ENCODE results near the gene ANGEL2.

DNA sequence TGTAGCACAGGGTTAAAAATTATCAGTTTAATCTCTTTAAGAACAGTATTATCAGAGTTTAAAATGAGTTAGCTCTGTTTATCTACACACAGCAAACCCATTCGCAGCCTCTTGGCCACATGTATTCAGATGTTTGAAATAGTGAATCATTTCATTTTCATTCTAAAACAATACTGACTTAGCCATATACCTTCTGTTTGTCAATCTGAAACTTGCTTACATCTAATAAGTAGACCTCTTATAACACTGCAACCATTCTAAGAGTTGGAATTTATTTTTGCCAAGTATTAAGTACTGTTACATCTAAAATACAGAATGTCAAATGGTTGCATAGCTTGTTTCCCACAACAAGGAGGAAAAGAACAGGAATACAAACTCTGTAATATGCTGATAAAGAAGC lies 25.4 kb downstream of the ANGEL2 start:
- TF ChIP-seq, protein P1, sequence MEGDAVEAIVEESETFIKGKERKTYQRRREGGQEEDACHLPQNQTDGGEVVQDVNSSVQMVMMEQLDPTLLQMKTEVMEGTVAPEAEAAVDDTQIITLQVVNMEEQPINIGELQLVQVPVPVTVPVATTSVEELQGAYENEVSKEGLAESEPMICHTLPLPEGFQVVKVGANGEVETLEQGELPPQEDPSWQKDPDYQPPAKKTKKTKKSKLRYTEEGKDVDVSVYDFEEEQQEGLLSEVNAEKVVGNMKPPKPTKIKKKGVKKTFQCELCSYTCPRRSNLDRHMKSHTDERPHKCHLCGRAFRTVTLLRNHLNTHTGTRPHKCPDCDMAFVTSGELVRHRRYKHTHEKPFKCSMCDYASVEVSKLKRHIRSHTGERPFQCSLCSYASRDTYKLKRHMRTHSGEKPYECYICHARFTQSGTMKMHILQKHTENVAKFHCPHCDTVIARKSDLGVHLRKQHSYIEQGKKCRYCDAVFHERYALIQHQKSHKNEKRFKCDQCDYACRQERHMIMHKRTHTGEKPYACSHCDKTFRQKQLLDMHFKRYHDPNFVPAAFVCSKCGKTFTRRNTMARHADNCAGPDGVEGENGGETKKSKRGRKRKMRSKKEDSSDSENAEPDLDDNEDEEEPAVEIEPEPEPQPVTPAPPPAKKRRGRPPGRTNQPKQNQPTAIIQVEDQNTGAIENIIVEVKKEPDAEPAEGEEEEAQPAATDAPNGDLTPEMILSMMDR (IDR thresholded peaks at IDR 0.05): no peak
- TF ChIP-seq POLR2A (IDR thresholded peaks at IDR 0.05): no peak

Measured in heart left ventricle (tissue), 13 donors.